ENCODE measurements around the gene EML6.

Gene EML6

DNA sequence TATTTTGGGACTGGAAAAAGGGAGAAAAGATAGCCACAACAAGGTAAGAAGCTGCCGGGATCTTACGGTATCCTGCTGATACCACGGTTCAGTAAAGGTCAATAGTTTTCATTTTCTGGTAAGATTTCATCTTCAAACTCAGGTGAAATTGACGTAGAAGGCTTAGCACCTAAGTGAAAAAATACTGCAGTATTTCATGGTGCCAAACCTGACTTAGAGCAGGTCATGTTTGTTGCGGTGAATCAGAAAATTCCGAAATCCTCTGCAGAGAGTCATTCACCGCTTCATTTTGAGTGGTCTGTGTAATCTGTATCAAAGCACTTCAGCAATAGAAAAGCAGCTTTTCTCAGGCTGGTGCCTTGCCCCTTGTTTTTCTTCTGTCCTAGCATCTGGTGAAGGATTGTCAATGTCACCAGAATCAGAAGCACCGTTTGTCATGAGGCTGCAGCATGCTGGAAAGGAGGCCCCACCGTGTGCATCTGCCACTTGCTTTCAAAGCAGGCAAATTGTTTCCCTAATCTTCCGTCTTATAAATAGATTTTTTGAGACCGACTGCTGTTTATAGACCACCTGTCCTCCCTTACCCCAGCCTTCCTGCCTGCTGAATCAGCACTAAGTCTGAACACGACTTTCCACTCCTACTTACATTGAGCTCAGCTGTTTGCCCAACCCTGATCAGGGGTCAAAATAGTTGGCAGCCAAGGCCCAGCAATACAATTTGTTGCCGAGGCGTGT lies 156.3 kb downstream of the EML6 start:
- DNase-seq (ENCODE audit: low read depth in 2 of 2), result no peak

DNA sequence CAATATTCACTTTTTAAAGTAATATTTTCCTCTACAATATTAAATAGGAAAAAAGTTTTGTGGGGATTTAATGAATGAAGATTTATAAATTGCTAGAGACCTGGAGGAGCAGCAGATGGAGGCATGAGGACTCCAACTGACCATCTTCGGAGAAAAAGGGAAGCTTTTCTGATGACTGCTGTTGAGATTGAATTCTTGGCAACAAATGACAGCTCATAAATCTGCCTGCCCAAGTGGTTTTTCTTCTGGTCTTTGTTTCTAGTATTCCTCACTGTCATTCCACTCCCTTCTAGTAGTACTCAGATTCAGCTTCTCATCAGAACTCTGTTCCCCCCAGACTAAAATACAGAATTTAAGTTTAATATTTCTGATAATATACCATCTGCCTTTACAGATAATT lies 157.0 kb downstream of the EML6 start:
- no peak for DNase-seq (ENCODE audit: low read depth in 2 of 2)

DNA sequence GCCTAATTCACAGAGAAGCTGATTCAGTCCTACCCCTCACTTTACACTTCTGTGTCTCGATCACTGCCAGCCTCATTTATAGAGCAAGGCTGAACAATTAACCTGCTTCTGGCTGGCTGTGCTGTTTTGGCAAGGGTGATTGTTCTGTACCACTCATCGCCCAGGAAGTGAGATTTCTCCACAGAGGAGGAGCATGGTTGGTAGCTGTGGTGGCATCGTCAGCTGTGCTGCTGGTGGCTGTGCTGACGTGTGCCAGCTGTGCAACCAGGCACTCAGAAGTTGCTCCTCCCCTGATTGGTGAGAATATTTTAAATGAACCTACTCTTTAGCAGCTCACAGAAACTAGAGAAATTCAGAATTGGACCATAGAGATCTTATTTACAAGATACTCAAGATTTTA lies 158.3 kb downstream of the EML6 start:
- DNase-seq (ENCODE audit: low read depth in 2 of 2), result no peak

DNA sequence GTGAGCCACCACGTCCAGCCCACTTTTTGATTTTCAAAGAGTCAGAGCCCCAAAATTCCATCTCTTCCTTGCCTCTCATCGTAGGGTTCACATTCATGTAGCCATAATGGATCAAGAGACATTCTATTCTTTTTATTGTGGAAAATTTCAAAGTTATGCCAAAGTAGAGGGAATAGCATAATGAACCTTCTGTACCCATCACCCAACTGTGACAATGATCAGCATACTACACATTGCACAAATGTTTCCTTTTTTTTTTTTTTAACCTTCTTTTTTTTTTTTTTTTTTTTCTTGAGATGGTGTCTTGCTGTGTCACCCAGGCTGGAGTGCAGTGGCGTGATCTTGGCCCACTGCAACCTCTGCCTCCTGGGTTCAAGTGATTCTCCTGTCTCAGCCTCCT lies 162.4 kb downstream of the EML6 start:
- DNase-seq (ENCODE audit: low read depth in 2 of 2), result no peak

DNA sequence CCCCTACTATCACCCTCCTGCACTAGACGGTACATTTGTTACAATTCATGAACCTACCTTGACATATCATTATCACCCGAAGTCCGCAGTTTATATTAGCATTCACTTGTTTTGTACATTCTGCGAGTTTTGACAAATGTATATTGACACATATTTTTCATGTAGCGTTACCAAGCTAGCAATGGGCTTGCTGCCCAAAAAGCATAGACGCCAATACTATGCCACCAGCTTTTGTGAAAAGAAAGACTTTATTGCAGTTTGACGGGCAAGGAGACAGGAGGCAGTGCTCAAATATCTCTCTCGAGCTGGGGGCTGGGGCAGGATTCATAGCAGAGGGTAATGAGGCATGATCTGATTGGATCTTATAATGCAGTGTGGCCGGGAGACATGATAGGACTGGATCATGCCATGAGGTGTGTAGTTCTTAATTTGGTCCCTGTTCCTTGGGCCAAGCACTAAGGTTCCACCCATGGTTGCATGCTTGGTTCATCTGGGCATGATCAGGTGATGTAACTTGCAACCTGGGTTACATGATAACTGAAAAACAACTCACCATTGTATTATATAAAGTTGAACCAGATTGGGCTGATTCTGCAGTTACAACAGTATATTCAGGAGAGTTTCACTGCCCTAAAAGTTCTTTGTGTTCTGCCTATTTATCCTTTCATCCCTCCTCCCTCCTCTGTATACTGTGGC lies 164.5 kb downstream of the EML6 start:
- DNase-seq (ENCODE audit: low read depth in 2 of 2), result no peak

DNA sequence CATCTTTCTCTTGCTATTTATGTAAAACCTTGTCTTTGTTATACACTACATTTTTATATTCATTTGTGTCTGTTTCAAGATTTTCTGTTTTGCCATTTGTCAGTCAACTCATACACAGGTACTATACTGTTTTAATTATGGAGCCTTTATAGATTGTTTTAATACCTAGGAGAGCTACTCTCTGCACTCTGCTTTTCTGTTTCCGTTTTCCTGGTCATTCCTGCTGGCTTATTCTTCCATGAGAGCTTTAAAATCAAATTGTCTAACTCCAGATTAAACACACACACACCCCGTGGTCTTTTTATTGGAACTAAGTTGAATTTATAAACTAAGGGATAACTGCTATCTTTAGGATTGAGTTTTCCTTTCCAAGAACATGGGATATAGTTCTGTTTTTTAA lies 165.6 kb downstream of the EML6 start:
- DNase-seq (ENCODE audit: low read depth in 2 of 2), result no peak

DNA sequence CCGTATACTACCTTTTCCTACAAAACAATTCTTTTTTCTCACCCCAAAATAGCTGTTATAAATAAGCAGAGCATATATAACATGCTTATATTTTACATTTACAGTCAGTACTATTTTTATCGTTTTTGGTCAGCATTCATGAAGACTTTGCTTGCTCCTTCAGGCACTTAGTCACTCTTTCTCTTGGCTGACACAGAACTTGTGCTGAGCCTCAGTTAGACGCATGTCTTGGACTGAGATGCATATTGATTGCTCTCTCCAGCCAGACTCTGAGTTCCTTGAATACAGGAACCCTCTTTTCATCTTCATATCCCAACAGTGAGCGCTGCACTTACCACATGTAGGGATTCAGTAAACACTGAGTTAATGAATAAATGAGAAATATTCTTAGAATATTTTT lies 168.4 kb downstream of the EML6 start:
- DNase-seq (ENCODE audit: low read depth in 2 of 2), result no peak

DNA sequence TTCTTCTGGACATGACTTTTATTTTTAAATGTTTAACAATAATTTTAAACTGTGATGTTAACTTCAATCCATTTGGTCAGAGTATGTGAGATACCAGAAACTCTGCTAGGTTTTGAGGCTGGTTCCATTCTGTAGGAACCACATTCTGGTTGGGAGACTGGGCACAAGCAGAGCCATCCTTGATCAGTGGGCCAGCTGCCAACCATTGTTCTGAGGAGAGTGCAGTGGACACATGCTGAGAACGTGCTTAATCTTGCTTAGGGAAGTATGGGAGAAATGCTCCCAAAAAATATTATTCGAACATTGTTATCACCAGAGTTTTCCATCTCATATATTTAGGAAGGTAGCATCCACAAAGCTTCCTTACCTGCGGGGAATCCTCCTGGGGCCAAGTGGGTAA lies 171.0 kb downstream of the EML6 start:
- no peak for DNase-seq (ENCODE audit: low read depth in 2 of 2)

DNA sequence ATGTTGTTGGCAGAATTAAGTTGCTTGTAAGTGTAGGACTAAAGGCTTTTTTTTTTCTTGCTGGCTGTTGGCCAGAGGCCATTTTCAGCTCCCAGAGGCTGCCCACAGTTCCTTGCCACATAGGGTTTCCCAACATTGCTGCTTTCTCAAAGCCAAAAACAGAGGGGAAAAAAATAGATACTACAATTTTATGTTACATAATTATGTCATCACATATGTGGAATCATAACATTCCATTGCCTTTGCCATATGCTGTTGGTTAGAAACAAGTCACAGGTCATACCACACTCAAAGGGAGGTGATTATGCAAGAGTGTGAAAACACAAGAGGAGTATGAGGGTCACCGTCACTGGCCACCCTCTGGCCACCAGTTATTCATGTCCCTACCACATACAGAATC lies 172.3 kb downstream of the EML6 start:
- no peak for DNase-seq (ENCODE audit: low read depth in 2 of 2)

DNA sequence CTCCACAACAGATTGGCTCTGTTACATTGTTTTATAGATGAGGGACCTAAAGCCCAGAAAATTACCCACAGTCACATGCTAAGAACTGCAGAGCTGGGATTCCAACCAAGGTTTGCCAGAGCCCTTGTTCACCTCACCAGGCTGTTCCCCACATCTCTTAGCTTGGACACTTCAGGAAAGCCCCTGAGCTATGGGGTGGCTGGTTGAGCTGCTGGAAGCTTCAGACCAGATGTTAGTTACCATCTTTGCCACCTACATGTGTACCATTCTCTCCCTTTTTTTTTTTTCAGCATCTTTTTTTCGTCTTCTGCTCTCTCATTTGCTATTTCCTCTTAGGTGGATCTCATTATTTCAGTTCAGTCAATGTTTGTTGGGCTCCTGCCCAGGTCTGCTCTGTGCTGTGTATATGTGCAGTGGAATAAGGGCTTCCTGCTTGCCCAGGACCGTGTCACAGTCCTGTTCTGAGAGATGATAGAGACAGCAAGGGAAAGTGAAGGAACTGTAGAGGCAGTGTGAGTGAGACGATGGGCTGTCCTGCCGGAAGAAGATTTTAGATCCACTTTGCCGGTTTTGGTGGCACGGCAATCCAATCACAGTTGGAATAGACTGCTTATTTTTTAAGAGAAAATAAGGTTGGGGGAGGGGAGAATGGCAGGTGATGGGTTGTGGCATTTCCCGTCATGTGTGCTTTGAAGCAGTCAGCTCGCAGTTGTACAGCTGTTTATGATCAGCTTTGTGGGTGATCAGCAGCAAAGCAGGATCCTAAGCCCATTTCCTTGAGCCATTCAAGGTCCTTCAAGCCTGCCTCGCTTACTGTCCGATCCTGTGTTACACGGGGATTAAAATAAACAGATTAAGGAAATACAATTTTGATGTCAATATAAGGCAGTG lies 174.2 kb downstream of the EML6 start:
- DNase-seq (ENCODE audit: low read depth in 2 of 2), result no peak

DNA sequence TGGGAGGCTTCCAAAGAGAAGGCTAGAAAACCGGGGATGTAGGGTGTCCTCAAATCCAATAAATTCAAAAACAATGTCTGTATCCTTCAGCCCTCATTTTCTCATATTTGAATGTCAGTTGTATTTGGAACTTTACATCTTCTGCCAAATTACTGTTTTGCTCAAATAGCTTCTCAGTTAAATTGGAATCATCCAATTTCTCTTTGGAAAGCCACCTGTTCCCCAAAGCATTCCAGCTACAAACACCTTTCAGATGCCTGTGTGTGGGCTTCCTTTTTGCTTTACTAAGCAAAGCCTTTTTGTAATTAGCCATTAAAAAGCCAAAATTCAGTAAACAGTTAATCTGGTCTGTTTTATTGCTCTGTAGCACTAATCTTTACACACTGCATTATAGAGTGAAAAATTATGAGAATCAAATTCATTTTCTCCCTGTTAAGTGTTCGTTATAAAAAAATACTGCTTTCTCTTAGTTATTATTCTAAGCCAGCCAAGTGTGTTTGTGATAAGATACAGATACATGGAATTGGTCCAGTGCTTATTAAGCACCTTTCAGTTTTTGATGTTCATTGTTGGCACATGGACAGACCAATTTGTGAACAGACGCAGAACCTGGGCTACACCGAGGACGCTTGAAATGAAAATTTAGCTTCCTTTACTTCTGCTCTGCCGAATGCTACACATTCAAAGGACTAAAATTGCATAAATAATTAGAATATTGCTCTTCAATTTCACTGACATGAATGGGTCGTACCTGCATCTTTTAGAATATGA lies 175.2 kb downstream of the EML6 start:
- DNase-seq (ENCODE audit: low read depth in 2 of 2), result no peak

DNA sequence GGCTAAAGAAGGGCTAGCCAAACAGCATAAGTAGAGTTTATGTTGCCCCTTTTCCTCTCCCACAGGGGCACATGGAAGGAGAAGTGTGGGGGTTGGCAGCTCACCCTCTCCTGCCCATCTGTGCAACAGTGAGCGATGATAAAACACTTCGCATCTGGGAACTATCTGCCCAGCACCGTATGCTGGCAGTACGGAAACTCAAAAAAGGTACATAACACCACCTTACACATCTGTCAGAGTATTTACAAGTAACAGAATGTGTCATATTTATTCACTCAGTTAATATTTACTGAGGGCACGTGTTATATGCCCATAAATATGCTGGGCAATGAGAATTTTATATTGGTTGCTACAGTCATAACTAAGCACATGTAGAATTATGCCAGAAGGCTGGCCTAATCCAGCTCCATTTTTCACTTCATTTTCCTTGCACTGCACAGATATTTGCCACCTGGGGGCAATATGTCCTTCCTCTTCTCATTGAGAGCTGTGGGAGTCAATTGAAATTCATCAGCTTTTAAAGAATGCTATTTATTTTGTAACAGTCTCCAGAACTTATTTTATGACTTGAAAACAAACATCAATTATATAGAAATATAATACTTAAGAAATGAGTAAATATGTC lies 176.2 kb downstream of the EML6 start:
- DNase-seq (ENCODE audit: low read depth in 2 of 2), result no peak

DNA sequence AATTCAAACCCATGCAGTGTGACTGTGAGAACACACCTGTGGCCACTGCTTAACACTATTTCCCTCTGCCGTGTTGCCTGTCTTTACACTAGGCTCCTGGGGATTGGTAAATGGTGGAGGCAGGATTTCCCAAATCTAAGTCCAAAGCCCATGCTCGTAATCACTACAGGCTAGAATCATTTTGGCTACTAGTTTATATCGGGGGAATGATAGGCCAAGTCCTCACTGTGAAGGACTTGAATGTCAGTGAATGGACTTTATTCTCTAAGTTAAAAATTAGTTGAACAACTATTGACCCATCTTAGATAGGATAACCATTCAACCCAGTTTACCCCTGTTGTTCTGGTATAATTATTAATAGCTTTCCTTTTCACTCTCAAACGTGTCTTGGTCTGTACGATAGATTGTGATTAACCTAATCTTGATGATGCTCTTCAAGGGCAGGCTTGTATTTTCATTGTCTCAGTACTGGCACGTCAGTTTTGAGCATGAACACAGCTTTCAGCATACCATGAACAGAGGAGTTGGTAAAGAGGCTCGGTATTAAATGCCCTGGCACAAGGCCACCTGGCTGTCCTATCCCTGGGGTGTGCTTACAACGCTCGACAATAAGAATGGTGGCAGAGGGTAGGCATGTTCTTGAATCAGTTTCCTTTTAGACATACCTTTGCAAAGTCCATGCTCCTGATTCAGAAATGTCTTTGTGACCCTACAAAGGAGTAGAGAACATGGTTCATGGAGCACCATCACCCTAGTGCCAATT lies 177.9 kb downstream of the EML6 start:
- no peak for DNase-seq (ENCODE audit: low read depth in 2 of 2)

DNA sequence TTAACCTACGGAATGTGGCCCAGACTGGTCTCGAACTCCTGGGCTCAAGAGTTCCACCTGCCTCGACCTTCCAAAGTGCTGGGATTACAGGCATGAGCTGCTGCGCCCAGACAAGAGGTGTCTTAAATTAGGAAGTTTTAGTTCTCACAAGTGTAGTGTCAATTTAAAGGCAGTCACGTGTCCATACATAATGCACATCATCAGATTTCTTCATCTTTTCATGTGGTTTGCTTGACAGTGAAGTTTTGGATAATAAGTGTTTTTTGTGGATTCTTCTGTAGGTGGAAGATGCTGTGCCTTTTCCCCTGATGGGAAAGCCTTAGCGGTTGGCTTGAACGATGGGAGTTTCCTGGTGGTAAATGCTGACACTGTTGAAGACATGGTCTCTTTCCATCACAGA lies 179.3 kb downstream of the EML6 start:
- no peak for DNase-seq (ENCODE audit: low read depth in 2 of 2)

DNA sequence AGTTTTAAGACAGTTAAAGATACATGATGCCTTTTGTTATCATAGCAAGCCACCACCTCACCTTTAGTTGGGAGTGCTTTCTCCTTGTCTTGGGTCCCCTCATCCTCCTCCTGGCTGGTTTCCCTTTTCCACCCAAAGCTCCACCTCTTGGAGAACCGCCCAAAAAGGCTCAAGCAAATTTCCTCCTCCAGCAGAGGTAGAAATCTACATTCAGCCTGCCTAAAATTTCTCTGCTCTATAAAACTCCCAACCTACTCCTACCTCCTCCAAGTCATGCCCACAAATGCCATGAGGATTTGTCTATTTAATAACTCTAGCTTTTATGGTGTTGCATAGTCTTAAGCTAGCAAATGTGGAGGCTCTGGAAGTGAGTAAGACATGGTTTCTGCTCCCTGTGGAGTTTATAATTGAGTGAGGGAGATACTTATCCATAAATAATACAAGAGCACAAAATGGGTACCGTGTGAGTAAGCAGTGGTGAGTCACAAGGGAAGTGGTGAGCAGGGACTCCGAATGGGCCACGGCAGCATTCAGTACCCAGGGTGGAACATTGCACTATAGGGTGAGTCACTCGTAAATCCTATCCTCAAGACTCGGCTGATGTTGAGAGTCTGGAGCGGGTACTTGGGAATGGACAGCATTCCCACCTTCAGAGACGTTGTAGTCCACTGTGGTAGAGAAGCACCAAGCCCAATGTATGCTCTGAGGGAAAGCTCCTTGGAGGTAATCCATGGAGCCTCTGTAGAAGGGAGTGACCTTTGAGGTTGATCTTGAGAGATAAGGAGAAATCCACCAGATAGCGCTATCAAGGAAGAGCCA lies 180.5 kb downstream of the EML6 start:
- peak; percentile 29 to 31 for DNase-seq (ENCODE audit: low read depth in 2 of 2)

DNA sequence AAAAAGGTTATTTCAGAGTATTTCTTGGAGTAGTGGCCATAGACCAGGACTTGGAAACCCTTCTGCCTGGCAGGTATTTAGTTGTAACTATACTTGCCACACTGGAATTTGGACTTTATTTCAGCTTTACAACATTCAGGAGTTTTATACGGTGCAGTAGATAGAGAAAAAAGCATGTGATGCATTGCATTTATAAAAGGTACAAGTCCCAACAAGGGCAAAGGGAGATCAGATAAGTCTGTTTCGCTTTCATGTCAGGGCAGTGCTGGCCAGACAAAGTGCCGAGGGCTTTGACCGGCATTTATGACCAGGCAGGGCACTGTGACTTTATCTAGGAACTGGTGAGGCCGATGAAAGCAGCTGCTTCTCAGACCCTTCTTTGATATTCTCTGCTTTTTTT lies 181.4 kb downstream of the EML6 start:
- no peak for DNase-seq (ENCODE audit: low read depth in 2 of 2)

DNA sequence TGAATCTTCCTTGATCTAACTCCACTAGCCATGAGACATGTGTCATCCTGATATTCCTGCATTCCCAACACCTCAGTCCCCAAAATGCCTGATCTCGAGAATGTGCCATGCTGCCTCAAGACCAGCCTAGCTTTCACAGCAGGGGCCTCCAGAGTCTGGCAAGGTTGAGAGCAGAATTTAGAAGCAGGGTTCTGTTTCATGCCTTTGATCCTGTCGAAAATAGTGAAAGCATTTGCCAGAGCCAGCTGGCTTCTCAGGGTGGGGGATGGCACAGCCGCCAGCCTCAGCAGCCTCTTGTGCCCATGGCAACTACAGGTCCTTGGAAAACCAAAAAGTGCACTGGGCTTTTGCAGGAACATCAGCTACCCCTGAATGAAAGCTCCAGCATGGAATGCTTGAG lies 183.3 kb downstream of the EML6 start:
- no peak for DNase-seq (ENCODE audit: low read depth in 2 of 2)

DNA sequence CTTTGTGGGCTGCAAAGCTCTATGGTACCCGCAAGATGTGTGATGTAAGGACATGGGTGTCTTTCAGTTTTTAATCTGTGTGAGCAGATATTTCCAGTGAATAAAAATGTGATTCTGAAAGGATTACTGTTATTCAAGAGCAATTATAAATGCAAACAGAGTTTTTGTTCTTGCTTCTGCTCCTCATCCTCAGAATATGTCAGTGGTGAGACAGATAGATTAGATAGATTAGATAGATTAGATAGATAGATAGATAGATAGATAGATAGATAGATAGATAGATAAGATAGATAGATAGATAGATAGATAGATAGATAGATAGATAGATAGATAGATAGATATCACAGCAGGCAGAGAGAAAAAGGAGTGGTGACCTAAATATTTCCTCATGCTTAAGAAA lies 184.2 kb downstream of the EML6 start:
- DNase-seq (ENCODE audit: low read depth in 2 of 2), result no peak

DNA sequence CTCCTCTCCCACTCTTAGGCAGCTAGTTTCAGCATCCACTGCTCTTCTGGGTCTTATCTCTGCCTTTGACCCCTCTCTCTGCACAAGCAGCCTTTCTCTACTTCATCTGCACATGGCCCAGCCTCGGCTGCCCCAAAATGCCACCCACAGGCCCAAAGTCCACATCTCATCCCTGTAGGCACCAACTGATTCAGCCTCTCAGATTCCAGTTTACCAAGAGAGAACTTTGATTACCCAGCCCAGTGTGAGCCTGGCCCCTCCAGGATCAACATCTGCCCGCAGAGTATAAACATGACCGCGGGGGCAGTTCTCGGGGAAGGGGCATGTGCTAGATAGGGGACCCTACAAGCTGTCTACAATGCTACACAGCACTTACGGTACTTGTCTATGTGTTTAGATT lies 185.1 kb downstream of the EML6 start:
- no peak for DNase-seq (ENCODE audit: low read depth in 2 of 2)

DNA sequence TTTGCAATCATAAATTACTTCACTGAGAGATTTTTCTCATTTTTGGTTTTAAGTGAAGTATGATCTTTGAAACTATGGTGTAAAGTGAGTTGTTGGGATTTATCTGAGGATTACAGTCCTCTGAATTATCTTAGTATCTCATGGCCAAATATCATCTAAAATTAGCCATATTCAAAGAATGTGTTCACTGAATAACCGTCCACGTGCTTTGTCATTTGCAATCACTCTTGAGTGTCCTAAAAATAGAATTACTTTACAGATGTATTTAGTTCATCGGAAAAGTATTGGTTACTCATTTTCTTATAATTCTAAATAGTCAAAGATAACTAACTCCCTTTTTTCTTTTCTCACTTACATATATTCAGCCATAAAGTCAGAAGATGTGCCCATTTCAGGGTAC lies 185.5 kb downstream of the EML6 start:
- no peak for DNase-seq (ENCODE audit: low read depth in 2 of 2)
